HUES64 (cell line): ENCODE data around the gene CENPP.
"Not testable (repeated sequence)": the region's sequence is repeated elsewhere in the genome, so short reads cannot be mapped to it uniquely, and the experiment has no call there.

Experiments used
- H3K27ac ChIP-seq: 2 replicates; pipeline ENCODE4 v1.7.0; 2013; ENCODE audit warnings: low read depth, low read length, inconsistent platforms
- H3K27me3 ChIP-seq: 2 replicates; pipeline ENCODE4 v1.6.1; 2013; ENCODE audit warnings: mild to moderate bottlenecking, low read length; ENCODE audit not compliant: insufficient read depth
- H3K36me3 ChIP-seq: 2 replicates; pipeline ENCODE4 v1.6.1; 2013; ENCODE audit warnings: mild to moderate bottlenecking, low read length; ENCODE audit not compliant: insufficient read depth
- H3K4me1 ChIP-seq: 2 replicates; pipeline ENCODE4 v1.6.1; 2013; ENCODE audit warnings: mild to moderate bottlenecking, low read length, moderate library complexity; ENCODE audit not compliant: insufficient read depth
- H3K4me3 ChIP-seq: 2 replicates; pipeline ENCODE4 v1.5.1; 2013; ENCODE audit warnings: mild to moderate bottlenecking, low read length, moderate library complexity
- H3K9ac ChIP-seq: 2 replicates; pipeline ENCODE4 v1.6.1; 2013; ENCODE audit warnings: mild to moderate bottlenecking, low read depth, low read length
- H3K9me3 ChIP-seq: 2 replicates; pipeline ENCODE4 v1.6.1; 2013; ENCODE audit warnings: low read depth, low read length; ENCODE audit not compliant: insufficient read depth
- WGBS: fragments of 150-250, 120-280 bp; methylation state at CpG from one replicate; pipeline ENCODE4 v1.1.7; 2013; ENCODE audit warnings: missing lambda C conversion rate; 5-methylcytosine and 5-hydroxymethylcytosine counted together

Gene CENPP

DNA sequence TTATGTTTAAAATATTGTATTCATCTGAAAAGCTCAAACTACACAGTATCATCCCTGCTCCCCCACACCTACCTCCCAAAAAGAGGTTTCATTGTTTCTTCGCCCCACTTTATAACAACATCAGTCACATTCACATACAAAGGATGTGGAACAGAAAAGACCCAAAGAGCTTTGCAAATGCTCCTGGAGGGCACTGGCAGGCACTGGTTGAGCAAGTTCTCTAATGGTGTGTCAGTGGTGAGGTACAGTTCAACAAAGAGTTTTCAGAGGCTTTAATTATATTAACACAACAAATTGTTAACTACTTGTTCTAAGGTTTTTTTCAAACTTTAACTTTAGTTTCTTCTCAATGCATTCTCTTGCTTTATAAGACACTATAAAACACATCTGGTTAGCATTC lies 264.2 kb downstream of the CENPP start:
- no peak overlapping the region for H3K9ac ChIP-seq
- H3K4me1 ChIP-seq: peaks cover 9% of the 10 kb centered on the region
- 100% methylated on average over 1 of the region's 1 CpG for WGBS
- no peak overlapping the region for H3K4me3 ChIP-seq
- H3K27ac ChIP-seq: no peak overlapping the region
- H3K9me3 ChIP-seq: no peaks in the 10 kb centered on the region
- no peaks in the 10 kb centered on the region for H3K36me3 ChIP-seq
- H3K27me3 ChIP-seq: no peaks in the 10 kb centered on the region

GRCh38 chr9:92590377-92590776 lies 264.6 kb downstream of the CENPP start:
- Histone ChIP-seq H3K4me3 (no peak overlapping the region), H3K4me1 (peaks cover 9% of the 10 kb centered on the region), H3K27ac (no peak overlapping the region), H3K9me3 (no peaks in the 10 kb centered on the region), H3K36me3 (no peaks in the 10 kb centered on the region), H3K27me3 (no peaks in the 10 kb centered on the region), H3K9ac (no peak overlapping the region)
- 82% methylated on average over 3 of the region's 3 CpGs for WGBS

GRCh38 chr9:92592537-92592936 lies 266.8 kb downstream of the CENPP start:
- Histone ChIP-seq H3K27ac (no peak overlapping the region), H3K4me3 (no peak overlapping the region), H3K27me3 (no peaks in the 10 kb centered on the region), H3K36me3 (no peaks in the 10 kb centered on the region), H3K9ac (no peak overlapping the region), H3K4me1 (peaks cover 9% of the 10 kb centered on the region), H3K9me3 (no peaks in the 10 kb centered on the region)
- WGBS: 100% methylated on average over 1 of the region's 1 CpG

GRCh38 chr9:92592946-92593861 lies 267.5 kb downstream of the CENPP start:
- 90% methylated on average over 6 of the region's 7 CpGs for WGBS
- Histone ChIP-seq H3K4me3 (no peak overlapping the region), H3K4me1 (peaks cover 9% of the 10 kb centered on the region), H3K27me3 (no peaks in the 10 kb centered on the region), H3K9ac (no peak overlapping the region), H3K36me3 (no peaks in the 10 kb centered on the region), H3K9me3 (no peaks in the 10 kb centered on the region), H3K27ac (no peak overlapping the region)

- not testable (repeated sequence) for H3K9me3 ChIP-seq, H3K4me1 ChIP-seq, H3K27ac ChIP-seq, H3K9ac ChIP-seq, H3K36me3 ChIP-seq, H3K4me3 ChIP-seq, H3K27me3 ChIP-seq
- 100% methylated on average over 1 of the region's 1 CpG for WGBS
Observed at GRCh38 chr9:92595075-92595474, 269.3 kb downstream of the CENPP start.

DNA sequence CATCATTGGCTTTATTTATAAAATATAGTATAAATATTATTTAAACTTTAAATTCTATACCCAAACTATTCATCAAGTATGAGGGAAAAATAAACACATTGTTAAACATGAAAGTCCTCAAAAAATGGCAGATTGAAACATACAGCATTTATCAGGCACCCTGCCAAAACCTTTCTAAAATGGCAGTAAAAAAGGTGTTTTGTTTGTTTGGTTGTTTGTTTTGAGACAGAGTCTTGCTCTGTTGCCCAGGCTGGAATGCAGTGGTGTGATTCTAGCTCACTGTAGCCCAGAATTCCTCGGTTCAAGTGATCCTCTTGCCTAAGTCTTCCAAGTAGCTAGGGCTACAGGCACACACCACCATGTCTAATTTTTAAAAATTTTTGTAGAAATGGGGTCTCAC lies 270.2 kb downstream of the CENPP start:
- 91% methylated on average over 1 of the region's 1 CpG for WGBS
- no peaks in the 10 kb centered on the region for H3K9me3 ChIP-seq
- H3K4me1 ChIP-seq: no peaks in the 10 kb centered on the region
- H3K27me3 ChIP-seq: no peaks in the 10 kb centered on the region
- H3K36me3 ChIP-seq: no peaks in the 10 kb centered on the region
- no peak overlapping the region for H3K4me3 ChIP-seq
- H3K9ac ChIP-seq: no peak overlapping the region
- H3K27ac ChIP-seq: no peak overlapping the region

DNA sequence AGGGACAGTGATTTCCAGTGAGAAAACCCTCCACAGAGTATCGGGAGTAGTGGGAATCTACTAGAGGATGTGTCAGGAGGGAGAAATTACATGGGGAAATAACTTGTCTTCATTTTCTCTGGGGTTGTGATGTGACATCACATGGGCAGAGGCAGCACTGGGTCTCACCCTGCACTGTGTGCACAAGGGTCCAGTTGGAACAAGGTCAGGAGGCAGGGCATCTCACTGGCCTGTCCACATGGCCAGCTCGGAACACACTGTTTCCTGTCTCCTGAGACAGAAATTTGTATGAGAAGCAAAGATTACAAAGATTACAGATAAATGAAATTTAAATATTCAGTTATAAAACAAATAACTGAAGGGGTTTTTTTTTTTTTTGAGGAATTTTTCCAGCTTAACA lies 272.6 kb downstream of the CENPP start:
- H3K27ac ChIP-seq: no peak overlapping the region
- WGBS: 92% methylated on average over 2 of the region's 2 CpGs
- no peak overlapping the region for H3K4me3 ChIP-seq
- H3K9ac ChIP-seq: no peak overlapping the region
- H3K36me3 ChIP-seq: no peaks in the 10 kb centered on the region
- no peaks in the 10 kb centered on the region for H3K9me3 ChIP-seq
- no peaks in the 10 kb centered on the region for H3K4me1 ChIP-seq
- H3K27me3 ChIP-seq: no peaks in the 10 kb centered on the region

DNA sequence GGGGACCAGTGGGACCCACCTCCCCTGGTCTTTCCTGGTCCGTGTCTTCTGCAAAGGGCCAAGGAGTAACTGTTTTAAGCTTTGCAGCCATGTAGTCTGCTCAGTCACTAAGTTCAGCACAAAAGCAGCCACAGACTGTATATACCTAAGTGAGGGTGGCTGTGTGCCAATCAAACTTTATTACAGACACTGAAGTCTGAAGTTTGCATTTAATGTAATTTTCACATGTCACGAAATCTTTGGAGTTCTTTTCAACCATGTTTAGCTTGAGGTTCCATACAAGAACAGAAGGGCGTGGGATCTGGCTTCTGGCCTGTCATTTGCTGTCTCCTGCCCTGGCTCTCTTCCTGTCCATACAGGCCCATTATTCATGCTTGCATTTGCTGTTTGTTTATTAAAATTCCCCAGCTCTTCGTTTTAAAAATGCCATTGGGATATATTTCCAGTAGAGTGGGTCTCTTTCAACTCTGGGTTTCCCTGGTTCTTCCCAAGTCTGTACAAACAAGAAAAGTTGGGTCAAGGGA lies 274.2 kb downstream of the CENPP start:
- H3K9ac ChIP-seq: no peak overlapping the region
- WGBS: 95% methylated on average over 4 of the region's 4 CpGs
- no peaks in the 10 kb centered on the region for H3K36me3 ChIP-seq
- H3K4me1 ChIP-seq: no peaks in the 10 kb centered on the region
- H3K27ac ChIP-seq: no peak overlapping the region
- peaks cover 6% of the 10 kb centered on the region; the same call in 1 of the 2 replicates for H3K9me3 ChIP-seq
- no peak overlapping the region for H3K4me3 ChIP-seq
- H3K27me3 ChIP-seq: no peaks in the 10 kb centered on the region

DNA sequence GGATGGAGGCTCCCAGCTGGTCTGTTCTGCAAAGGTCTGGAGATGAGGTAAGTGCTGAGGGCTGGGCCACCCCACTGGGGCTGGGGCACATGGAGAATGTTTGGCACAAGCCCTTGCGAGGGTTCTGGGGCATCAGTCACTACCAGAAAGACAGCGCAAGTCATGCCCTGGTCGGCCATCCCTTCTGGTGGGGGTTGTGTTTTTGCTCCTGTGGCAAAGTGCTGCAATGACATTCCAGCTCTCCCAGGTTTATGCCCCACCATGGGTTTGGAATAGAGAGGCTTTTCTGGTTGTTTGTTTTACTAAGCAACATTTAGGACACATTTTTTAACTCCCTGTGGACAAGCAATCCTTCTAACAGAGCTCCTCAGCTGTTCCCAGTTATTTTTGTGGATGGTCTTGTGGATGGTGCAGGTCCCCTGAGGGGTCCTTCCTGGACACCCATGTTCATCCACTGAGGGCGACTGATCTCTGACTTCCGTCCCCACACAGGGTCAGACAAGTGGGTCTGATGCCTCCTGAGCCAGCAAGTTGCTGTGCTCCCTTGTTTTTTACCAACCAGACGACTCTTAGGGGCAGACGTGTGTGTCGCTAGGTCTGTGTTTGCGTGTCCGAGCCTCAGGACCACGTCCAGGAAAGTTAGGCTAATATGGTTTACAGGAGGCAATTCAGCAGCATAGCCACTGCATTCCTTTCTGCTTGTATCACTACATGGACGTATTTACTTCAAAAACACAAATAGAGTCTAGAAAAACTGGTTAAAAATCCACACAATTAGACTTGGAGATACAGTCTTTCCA lies 274.9 kb downstream of the CENPP start:
- Histone ChIP-seq H3K36me3 (no peaks in the 10 kb centered on the region), H3K4me3 (no peak overlapping the region), H3K4me1 (no peaks in the 10 kb centered on the region), H3K27ac (no peak overlapping the region), H3K9me3 (peaks cover 12% of the 10 kb centered on the region), H3K27me3 (no peaks in the 10 kb centered on the region), H3K9ac (no peak overlapping the region)
- 91% methylated on average over 12 of the region's 12 CpGs for WGBS

- 93% methylated on average over 12 of the region's 12 CpGs for WGBS
- H3K9ac ChIP-seq: no peak overlapping the region
- no peak overlapping the region for H3K27ac ChIP-seq
Observed at GRCh38 chr9:92601451-92601850, 275.7 kb downstream of the CENPP start.

GRCh38 chr9:92602413-92602812 lies 276.7 kb downstream of the CENPP start:
- Histone ChIP-seq H3K9me3 (peaks cover 16% of the 10 kb centered on the region), H3K27me3 (no peaks in the 10 kb centered on the region), H3K9ac (no peak overlapping the region), H3K4me1 (no peaks in the 10 kb centered on the region), H3K4me3 (no peak overlapping the region), H3K27ac (no peak overlapping the region), H3K36me3 (no peaks in the 10 kb centered on the region)
- 96% methylated on average over 10 of the region's 10 CpGs for WGBS

More at GRCh38 chr9:92601451-92601850, 275.7 kb downstream of the CENPP start:
- Histone ChIP-seq H3K36me3 (no peaks in the 10 kb centered on the region), H3K9me3 (peaks cover 16% of the 10 kb centered on the region), H3K27me3 (no peaks in the 10 kb centered on the region), H3K4me3 (no peak overlapping the region), H3K4me1 (no peaks in the 10 kb centered on the region)
